CD4-positive, alpha-beta memory T cell (primary cell): Measurements from ENCODE around the gene SMARCAL1. TPM values are rescaled to one million over a fixed set of nuclear protein-coding genes. Genes with fewer than 3 reads are reported as not detected.
"Not testable (repeated sequence)": the region's sequence is repeated elsewhere in the genome, so short reads cannot be mapped to it uniquely, and the experiment has no call there.

ENCODE experiments used
- CTCF ChIA-PET: fragments of 350-600 bp; sonication (Branson Sonifier 250); formaldehyde crosslinking; loops from one replicate; lab custom pipeline; 2021; ENCODE audit warnings: inconsistent platforms; ENCODE audit not compliant: partially characterized antibody; lab: Charles Lee
- POLR2A ChIA-PET: fragments of 350-600 bp; sonication (Branson Sonifier 250); formaldehyde crosslinking; loops from one replicate; lab custom pipeline; 2021; ENCODE audit not compliant: partially characterized antibody; lab: Charles Lee
- DNase-seq, 5 donors: peaks; one replicate each; pipeline versions ENCODE4 v3.0.0 to v3.0.0-alpha.2; 2020 to 2022; ENCODE audit warnings: mixed read lengths in 1 of 5
- H3K27ac ChIP-seq: one replicate; pipeline ENCODE4 v1.7.0; 2013; ENCODE audit warnings: low read depth, low read length
- H3K27me3 ChIP-seq: 2 replicates; pipeline ENCODE4 v1.7.0; 2013; ENCODE audit warnings: mild to moderate bottlenecking, low read length, moderate library complexity; ENCODE audit not compliant: insufficient read depth
- H3K36me3 ChIP-seq: 2 replicates; pipeline ENCODE4 v1.7.0; 2013; ENCODE audit warnings: mild to moderate bottlenecking, low read length, moderate library complexity; ENCODE audit not compliant: insufficient read depth
- H3K4me1 ChIP-seq: 2 replicates; pipeline ENCODE4 v1.7.0; 2013; ENCODE audit warnings: mild to moderate bottlenecking, low read length, moderate library complexity; ENCODE audit not compliant: insufficient read depth
- H3K4me3 ChIP-seq, 2 donors: one replicate each; pipeline ENCODE4 v1.7.0; 2013; ENCODE audit warnings: low read length in 2 of 2, mild to moderate bottlenecking in 1 of 2
- H3K9me3 ChIP-seq, 2 donors: one replicate each; pipeline ENCODE4 v1.7.0; 2013; ENCODE audit warnings: low read length in 2 of 2, control low read depth in 1 of 2; ENCODE audit not compliant: control insufficient read depth in 1 of 2
- H3K27ac Mint-ChIP-seq, 7 donors: one replicate each; pipeline ENCODE4 v1.8.0; 2020 to 2021; ENCODE audit warnings: mixed read lengths in 7 of 7, mild to moderate bottlenecking in 6 of 7, inconsistent platforms in 3 of 7, moderate library complexity in 3 of 7
- H3K27me3 Mint-ChIP-seq, 2 donors: one replicate each; pipeline ENCODE4 v1.8.0; 2020 to 2021; ENCODE audit warnings: mixed read lengths in 2 of 2
- H3K36me3 Mint-ChIP-seq, 2 donors: one replicate each; pipeline ENCODE4 v1.8.0; 2020 to 2021; ENCODE audit warnings: mixed read lengths in 2 of 2, inconsistent platforms in 1 of 2, mild to moderate bottlenecking in 1 of 2
- H3K4me1 Mint-ChIP-seq, 4 donors: one replicate each; pipeline ENCODE4 v1.8.0; 2020 to 2021; ENCODE audit warnings: mixed read lengths in 4 of 4, mild to moderate bottlenecking in 1 of 4
- H3K4me3 Mint-ChIP-seq, 8 donors: one replicate each; pipeline ENCODE4 v1.8.0; 2020 to 2021; ENCODE audit warnings: mixed read lengths in 8 of 8, mild to moderate bottlenecking in 7 of 8, moderate library complexity in 6 of 8, inconsistent platforms in 3 of 8
- H3K9me3 Mint-ChIP-seq, 8 donors: one replicate each; pipeline ENCODE4 v1.8.0; 2020 to 2021; ENCODE audit warnings: mixed read lengths in 8 of 8, mild to moderate bottlenecking in 5 of 8, inconsistent platforms in 3 of 8, moderate library complexity in 1 of 8
- intact Hi-C: fragments of 100-400 bp; cut with micrococcal nuclease; formaldehyde crosslinking; loops from one replicate; pipeline ENCODE4 v1.15.1; 2023
- polyA plus RNA-seq, 2 donors: library from polyadenylated mRNA; unstranded; fragments of 300-500 nt; fragmentation: Illumina TruSeq; gene quantifications; one replicate each; pipeline ENCODE4 v1.2.3, GENCODE V29; 2021
- total RNA-seq, 2 experiments: library from RNA; stranded (reverse); gene quantifications; one replicate each; pipeline ENCODE4 v1.2.3, GENCODE V29; 2021

The SMARCAL1 gene
- total and polyA plus RNA-seq, 4 experiments from 2014 or later = 16.3 to 26.3 (median 24.1) TPM

GRCh38 chr2:216517447-216518225 is 105.4 kb downstream of the SMARCAL1 start:
- no peaks in the 10 kb centered on the region for H3K36me3 Mint-ChIP-seq
- no peaks in the 10 kb centered on the region for H3K27me3 Mint-ChIP-seq
- H3K27ac Mint-ChIP-seq = no peak overlapping the region
- H3K4me1 Mint-ChIP-seq = peaks cover 0 to 4% (median 0%) of the 10 kb centered on the region in 4 donors
- Histone ChIP-seq H3K4me3 (no peak overlapping the region), H3K4me1 (no peaks in the 10 kb centered on the region), H3K27me3 (no peaks in the 10 kb centered on the region), H3K36me3 (no peaks in the 10 kb centered on the region), H3K9me3 (no peaks in the 10 kb centered on the region), H3K27ac (no peak overlapping the region)
- no peak overlapping the region for H3K4me3 Mint-ChIP-seq
- CTCF ChIA-PET = interaction anchor here (0.7 to 11.2 kb wide), 9 partner anchors 8 to 1268 kb away, joined by 3 to 95 read pairs (median 7); partner anchors contain the start of gene RPL37A
- H3K9me3 Mint-ChIP-seq = peaks cover 0 to 2% (median 0%) of the 10 kb centered on the region in 8 donors
- POLR2A ChIA-PET = no interaction called here
- intact Hi-C loops = loop anchor here (5.0 kb wide), 2 partner anchors 995 to 1240 kb away; no protein-coding TSS in a partner anchor
- no peak for DNase-seq

- H3K9me3 ChIP-seq, H3K4me3 Mint-ChIP-seq, H3K27ac ChIP-seq, H3K27ac Mint-ChIP-seq, H3K4me1 Mint-ChIP-seq, H3K36me3 ChIP-seq, H3K27me3 ChIP-seq, H3K9me3 Mint-ChIP-seq, H3K27me3 Mint-ChIP-seq, DNase-seq, H3K36me3 Mint-ChIP-seq, H3K4me1 ChIP-seq, H3K4me3 ChIP-seq, POLR2A ChIA-PET: not testable (repeated sequence)
- CTCF ChIA-PET = interaction anchor here (0.9 to 11.2 kb wide), 12 partner anchors 8 to 1194 kb away, joined by 3 to 95 read pairs (median 4); partner anchors contain the start of gene RPL37A
- intact Hi-C loops = loop anchor here (5.0 kb wide), 2 partner anchors 994 to 1239 kb away; no protein-coding TSS in a partner anchor
Measured at GRCh38 chr2:216518566-216519119, 106.4 kb downstream of the SMARCAL1 start.

GRCh38 chr2:216519154-216519762 is 107.0 kb downstream of the SMARCAL1 start:
- Mint-ChIP-seq H3K9me3 (peaks cover 0 to 2% (median 0%) of the 10 kb centered on the region in 8 donors), H3K4me1 (peaks cover 0 to 4% (median 0%) of the 10 kb centered on the region in 4 donors), H3K27ac (no peak overlapping the region), H3K27me3 (no peaks in the 10 kb centered on the region), H3K4me3 (no peak overlapping the region), H3K36me3 (no peaks in the 10 kb centered on the region)
- intact Hi-C loops = loop anchor here (5.0 kb wide), 2 partner anchors 993 to 1238 kb away; no protein-coding TSS in a partner anchor
- DNase-seq = peak in 4 of 5 donors; percentile 14 to 36 (median 28)
- no peak overlapping the region for H3K4me3 ChIP-seq
- no peaks in the 10 kb centered on the region for H3K36me3 ChIP-seq
- H3K9me3 ChIP-seq = no peaks in the 10 kb centered on the region
- no peak overlapping the region for H3K27ac ChIP-seq
- no peaks in the 10 kb centered on the region for H3K4me1 ChIP-seq
- POLR2A ChIA-PET = no interaction called here
- H3K27me3 ChIP-seq = no peaks in the 10 kb centered on the region
- CTCF ChIA-PET = interaction anchor here (1.0 to 11.2 kb wide), 9 partner anchors 10 to 1194 kb away, joined by 3 to 95 read pairs (median 4); no protein-coding TSS in a partner anchor

GRCh38 chr2:216520112-216520511 is 107.8 kb downstream of the SMARCAL1 start:
- Histone ChIP-seq H3K4me3 (no peak overlapping the region), H3K27ac (no peak overlapping the region), H3K36me3 (no peaks in the 10 kb centered on the region), H3K4me1 (no peaks in the 10 kb centered on the region), H3K27me3 (no peaks in the 10 kb centered on the region), H3K9me3 (no peaks in the 10 kb centered on the region)
- POLR2A ChIA-PET = no interaction called here
- intact Hi-C loops = no loop called here
- CTCF ChIA-PET = interaction anchor here (1.1 to 11.2 kb wide), 7 partner anchors 11 to 1193 kb away, joined by 3 to 95 read pairs (median 5); no protein-coding TSS in a partner anchor
- Mint-ChIP-seq H3K4me1 (peaks cover 0 to 4% (median 0%) of the 10 kb centered on the region in 4 donors), H3K4me3 (no peak overlapping the region), H3K27ac (no peak overlapping the region), H3K27me3 (no peaks in the 10 kb centered on the region), H3K36me3 (no peaks in the 10 kb centered on the region), H3K9me3 (peaks cover 0 to 2% (median 0%) of the 10 kb centered on the region in 8 donors)
- no peak for DNase-seq

- Histone ChIP-seq H3K4me3 (no peak overlapping the region), H3K27ac (no peak overlapping the region), H3K27me3 (no peaks in the 10 kb centered on the region), H3K9me3 (no peaks in the 10 kb centered on the region), H3K36me3 (no peaks in the 10 kb centered on the region), H3K4me1 (no peaks in the 10 kb centered on the region)
- Mint-ChIP-seq H3K9me3 (no peaks in the 10 kb centered on the region), H3K4me3 (no peak overlapping the region), H3K27ac (no peak overlapping the region), H3K36me3 (no peaks in the 10 kb centered on the region), H3K4me1 (peaks cover 0 to 4% (median 0%) of the 10 kb centered on the region in 4 donors), H3K27me3 (no peaks in the 10 kb centered on the region)
- intact Hi-C loops = no loop called here
- no peak for DNase-seq
- CTCF ChIA-PET = interaction anchor here (2.1 to 11.2 kb wide), 2 partner anchors 10 to 144 kb away, joined by 5 to 95 read pairs; no protein-coding TSS in a partner anchor
- POLR2A ChIA-PET = no interaction called here
Measured at GRCh38 chr2:216522892-216523502, 110.7 kb downstream of the SMARCAL1 start.

- Histone ChIP-seq H3K36me3 (no peaks in the 10 kb centered on the region), H3K27ac (no peak overlapping the region), H3K27me3 (no peaks in the 10 kb centered on the region), H3K4me1 (no peaks in the 10 kb centered on the region), H3K9me3 (no peaks in the 10 kb centered on the region), H3K4me3 (no peak overlapping the region)
- POLR2A ChIA-PET = no interaction called here
- no peaks in the 10 kb centered on the region for H3K27me3 Mint-ChIP-seq
- no peak overlapping the region for H3K4me3 Mint-ChIP-seq
- H3K36me3 Mint-ChIP-seq = no peaks in the 10 kb centered on the region
- H3K4me1 Mint-ChIP-seq = no peaks in the 10 kb centered on the region
- intact Hi-C loops = no loop called here
- CTCF ChIA-PET = interaction anchor here (1.0 kb wide), 1 partner anchor 8 kb away, joined by 3 read pairs; no protein-coding TSS in a partner anchor
- no peak overlapping the region for H3K27ac Mint-ChIP-seq
- DNase-seq = no peak
- H3K9me3 Mint-ChIP-seq = no peaks in the 10 kb centered on the region
Measured at GRCh38 chr2:216525972-216526371, 113.7 kb downstream of the SMARCAL1 start.
